Ramos (cell line): Measurements from ENCODE around the gene HINFP.
"Not testable (repeated sequence)": the region's sequence is repeated elsewhere in the genome, so short reads cannot be mapped to it uniquely, and the experiment has no call there.

Experiments
- in situ Hi-C: fragments of 300-500 bp; cut with MboI; formaldehyde crosslinking; loops from one replicate; pipeline ENCODE4 v1.14.3; 2022; ENCODE audit warnings: low sequenced_read_pairs; ENCODE audit not compliant: unreplicated experiment

The HINFP gene

GRCh38 chr11:119153049-119153818, 31.9 kb downstream of the HINFP start:
- in situ Hi-C loops, result no loop called here

- in situ Hi-C loops, result no loop called here
Measured at GRCh38 chr11:119154178-119154577, 32.8 kb downstream of the HINFP start.

DNA sequence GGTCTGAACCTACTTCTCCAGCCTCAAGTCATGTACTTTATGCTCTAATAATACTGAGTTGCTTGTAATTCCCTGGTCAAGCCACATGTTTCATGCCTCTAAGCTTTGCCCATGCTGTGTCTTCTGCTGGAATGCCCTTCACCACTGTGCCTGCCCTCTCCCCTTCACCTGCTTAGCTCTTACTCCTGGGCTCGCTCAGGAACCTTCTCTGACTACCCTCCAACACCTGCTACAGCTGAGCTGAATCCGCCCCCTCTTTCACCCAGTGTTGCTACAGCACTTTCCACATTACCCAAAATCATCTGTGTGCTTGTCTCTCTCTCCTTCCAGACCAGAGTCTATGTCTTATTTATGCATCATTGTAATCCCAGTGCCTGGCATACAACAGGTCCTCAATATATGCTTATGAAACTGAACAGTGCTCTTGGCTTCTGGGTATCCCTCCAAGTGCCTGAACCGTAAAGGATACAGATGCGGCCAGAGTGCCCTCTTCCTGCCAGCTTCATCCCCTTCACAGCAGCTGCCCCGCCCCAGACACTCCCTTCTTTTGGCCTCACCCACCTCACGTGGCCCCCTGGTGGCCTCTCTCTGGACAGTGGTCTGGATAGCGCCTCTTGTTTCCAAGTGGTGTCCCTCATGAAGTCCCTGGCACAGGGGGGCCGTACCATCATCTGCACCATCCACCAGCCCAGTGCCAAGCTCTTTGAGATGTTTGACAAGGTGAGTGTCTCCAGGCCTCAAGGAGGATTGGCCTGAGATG, 34.5 kb downstream of the HINFP start:
- in situ Hi-C loops, result no loop called here

GRCh38 chr11:119156496-119156895, 35.1 kb downstream of the HINFP start:
- in situ Hi-C loops, result no loop called here

GRCh38 chr11:119157063-119157462, 35.7 kb downstream of the HINFP start:
- in situ Hi-C loops, result no loop called here

- in situ Hi-C loops, result no loop called here
Measured at GRCh38 chr11:119158467-119158866, 37.1 kb downstream of the HINFP start.

GRCh38 chr11:119160151-119160550, 38.8 kb downstream of the HINFP start:
- in situ Hi-C loops, result no loop called here

DNA sequence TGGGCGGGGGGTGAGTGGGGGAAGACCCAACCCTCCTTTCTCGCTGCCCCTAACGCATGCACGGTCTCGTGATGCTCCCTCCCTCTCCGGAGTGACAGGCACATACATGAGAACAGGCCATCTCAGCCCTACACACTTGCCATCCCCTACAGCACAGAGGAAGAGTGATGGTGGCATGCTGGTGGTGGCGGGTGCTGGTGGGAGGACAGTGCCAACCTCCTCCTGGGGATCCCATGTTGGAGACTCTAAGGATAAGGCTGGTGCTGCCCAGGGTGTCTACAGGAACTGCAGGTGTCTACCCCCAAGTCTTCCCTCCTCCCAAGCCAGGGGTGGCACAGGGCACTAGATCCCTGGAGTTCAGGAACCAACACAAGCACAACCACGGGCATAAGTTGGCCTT, 40.5 kb downstream of the HINFP start:
- in situ Hi-C loops, result no loop called here

- in situ Hi-C loops, result no loop called here
Measured at GRCh38 chr11:119166368-119167076, 45.1 kb downstream of the HINFP start.

DNA sequence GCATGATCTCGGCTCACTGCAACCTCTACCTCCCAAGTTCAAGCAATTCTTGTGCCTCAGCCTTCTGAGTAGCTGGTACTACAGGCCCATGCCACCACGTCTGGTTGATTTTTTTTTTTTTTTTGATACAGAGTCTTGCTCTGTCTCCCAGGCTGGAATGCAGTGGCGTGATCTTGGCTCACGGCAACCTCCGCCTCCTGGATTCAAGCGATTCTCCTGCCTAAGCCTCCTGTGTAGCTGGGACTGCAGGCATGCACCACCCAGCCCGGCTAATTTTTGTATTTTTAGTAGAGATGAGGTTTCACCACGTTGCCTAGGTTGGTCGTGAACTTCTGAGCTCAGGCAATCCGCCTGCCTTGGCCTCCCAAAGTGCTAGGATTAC, 45.7 kb downstream of the HINFP start:
- in situ Hi-C loops, result not testable (repeated sequence)

- in situ Hi-C loops, result no loop called here
Measured at GRCh38 chr11:119167933-119168332, 46.6 kb downstream of the HINFP start.

GRCh38 chr11:119168471-119169281, 47.3 kb downstream of the HINFP start, which contains the start of gene NLRX1:
NLRX1 (plus strand) TSS chr11:119168725; CDS start chr11:119171404, 2,679 bp downstream.
- in situ Hi-C loops, result no loop called here

- in situ Hi-C loops, result no loop called here
Measured at GRCh38 chr11:119169282-119169719, 47.9 kb downstream of the HINFP start.

DNA sequence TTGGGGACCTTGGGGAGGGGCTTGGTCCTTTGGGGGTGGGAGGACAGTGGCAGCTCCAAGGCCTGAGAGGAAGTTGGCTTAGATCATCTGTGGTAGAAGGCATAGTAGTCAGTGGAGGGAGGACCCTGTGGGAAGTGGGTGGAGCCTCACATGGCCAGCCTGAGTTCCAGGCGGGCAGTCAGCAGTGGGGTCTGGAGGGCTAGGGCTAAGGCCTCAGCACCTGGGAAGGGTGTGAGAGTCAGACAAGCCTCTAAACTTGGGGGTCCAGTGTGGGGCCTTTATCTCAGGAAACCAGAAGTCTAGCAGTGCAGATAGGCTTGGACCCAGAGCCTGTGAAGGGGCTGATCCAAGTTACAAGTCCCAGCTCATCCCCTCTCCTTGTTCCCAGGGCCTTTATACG, 51.1 kb downstream of the HINFP start:
- in situ Hi-C loops, result no loop called here

DNA sequence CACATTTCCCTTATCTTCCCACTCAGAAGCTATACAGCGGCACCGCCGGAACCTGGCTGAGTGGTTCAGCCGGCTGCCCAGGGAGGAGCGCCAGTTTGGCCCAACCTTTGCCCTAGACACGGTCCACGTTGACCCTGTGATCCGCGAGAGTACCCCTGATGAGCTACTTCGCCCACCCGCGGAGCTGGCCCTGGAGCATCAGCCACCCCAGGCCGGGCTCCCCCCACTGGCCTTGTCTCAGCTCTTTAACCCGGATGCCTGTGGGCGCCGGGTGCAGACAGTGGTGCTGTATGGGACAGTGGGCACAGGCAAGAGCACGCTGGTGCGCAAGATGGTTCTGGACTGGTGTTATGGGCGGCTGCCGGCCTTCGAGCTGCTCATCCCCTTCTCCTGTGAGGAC, 52.1 kb downstream of the HINFP start:
- in situ Hi-C loops, result no loop called here

DNA sequence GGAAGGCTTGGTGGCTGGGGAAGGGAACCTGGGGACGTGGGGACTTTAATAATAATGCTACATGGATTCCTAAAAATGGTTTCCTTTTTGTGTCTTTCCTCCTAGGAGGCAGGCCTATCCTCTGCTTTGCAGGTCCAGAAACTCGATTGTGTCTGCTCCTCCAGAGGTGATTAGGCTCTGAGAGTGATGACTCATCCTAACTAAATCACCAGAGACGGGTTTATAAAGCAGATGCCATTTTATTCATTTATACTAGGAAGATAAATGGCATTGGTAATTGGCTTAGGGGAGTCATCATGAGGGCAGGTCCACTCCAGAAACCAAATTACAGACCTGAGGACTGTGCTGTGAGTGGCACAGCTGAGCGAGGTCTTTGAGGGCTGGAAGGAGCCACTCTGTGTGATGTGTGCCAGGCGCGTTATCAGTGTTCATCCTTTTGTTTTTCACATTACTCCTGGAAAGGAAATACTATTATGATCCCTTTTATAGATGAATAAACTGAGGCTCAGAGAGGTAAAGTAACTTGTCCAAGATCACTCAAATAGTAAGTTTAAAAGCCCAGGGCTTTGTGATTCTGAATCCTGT, 54.2 kb downstream of the HINFP start:
- in situ Hi-C loops, result no loop called here

- in situ Hi-C loops, result no loop called here
Measured at GRCh38 chr11:119178166-119178680, 56.8 kb downstream of the HINFP start.

DNA sequence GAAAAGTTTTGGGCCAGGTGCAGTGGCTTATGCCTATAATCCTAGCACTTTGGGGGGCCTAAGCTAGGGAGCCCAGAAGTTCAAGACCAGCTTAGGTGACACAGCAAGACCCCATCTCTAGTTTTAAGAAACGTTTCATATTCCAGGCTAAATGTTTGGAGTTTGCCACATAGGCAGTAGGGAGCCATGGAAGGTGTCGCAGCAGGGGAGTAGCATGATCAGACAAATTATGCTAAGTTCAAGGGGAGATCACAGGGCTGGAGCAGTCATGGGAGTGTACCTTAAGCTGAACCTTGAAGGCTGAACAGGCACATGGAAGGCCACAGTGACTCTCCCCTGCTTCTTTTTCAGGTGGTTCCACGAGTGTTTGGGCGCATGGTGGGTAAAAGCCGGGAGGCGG, 58.0 kb downstream of the HINFP start:
- in situ Hi-C loops, result no loop called here

DNA sequence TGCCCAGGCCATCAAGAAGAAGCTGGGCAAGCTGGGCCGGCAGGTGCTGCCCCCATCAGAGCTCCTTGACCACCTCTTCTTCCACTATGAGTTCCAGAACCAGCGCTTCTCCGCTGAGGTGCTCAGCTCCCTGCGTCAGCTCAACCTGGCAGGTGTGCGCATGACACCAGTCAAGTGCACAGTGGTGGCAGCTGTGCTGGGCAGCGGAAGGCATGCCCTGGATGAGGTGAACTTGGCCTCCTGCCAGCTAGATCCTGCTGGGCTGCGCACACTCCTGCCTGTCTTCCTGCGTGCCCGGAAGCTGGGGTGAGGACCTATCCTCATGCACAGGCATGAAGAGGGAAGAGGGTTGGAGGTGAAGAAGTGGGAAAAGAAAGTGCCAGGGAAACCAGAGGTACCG, 58.6 kb downstream of the HINFP start:
- in situ Hi-C loops, result no loop called here
